LHCN-M2 (cell line): ENCODE data around the gene CRYBB3. TPM values are rescaled to one million over a fixed set of nuclear protein-coding genes. Genes with fewer than 3 reads are reported as not detected.

Source experiments
- total RNA-seq: library from RNA; depleted of rRNA; stranded (reverse); fragments of >200 nt; gene quantifications from 2 replicates; pipeline ENCODE4 v1.2.3, GENCODE V29; 2014; rRNA removed

Gene CRYBB3
- total RNA-seq, 1 experiment from 2014 or later: not detected

Other genes starting within 250 kb of the CRYBB3 start
- 2.6 and 2.9 TPM in 2 replicates for gene KIAA1671, start 247.1 kb upstream of the CRYBB3 start, total RNA-seq
- gene CRYBB2, start 19.8 kb downstream of the CRYBB3 start, total RNA-seq: not detected in 2 replicates